Tibial nerve (tissue), 4 donors: ENCODE results near the gene IL36A. TPM values are rescaled to one million over a fixed set of nuclear protein-coding genes. Genes with fewer than 3 reads are reported as not detected.

Experiments used
- DNase-seq, 2 donors: peaks; one replicate each; pipeline ENCODE4 v3.0.0-alpha.2; 2019; ENCODE audit warnings: low spot score in 2 of 2
- H3K27ac ChIP-seq, 4 donors: fragments of 200-600 bp; sonication (generic) in 3 of 4; one replicate each; pipeline ENCODE4 v1.5.1; 2017 to 2019; ENCODE audit warnings: mild to moderate bottlenecking in 1 of 4
- H3K27me3 ChIP-seq, 2 donors: fragments of 200-600 bp; sonication (generic) in 1 of 2; one replicate each; pipeline versions ENCODE4 v1.5.1 to v1.6.0; 2017 to 2019
- H3K36me3 ChIP-seq, 3 donors: fragments of 200-600 bp; sonication (generic); one replicate each; pipeline ENCODE4 v1.5.1; 2018 to 2019
- H3K4me1 ChIP-seq, 4 donors: fragments of 200-600 bp; sonication (generic) in 3 of 4; one replicate each; pipeline ENCODE4 v1.5.1; 2017 to 2019
- H3K4me3 ChIP-seq, 4 donors: fragments of 200-600 bp; sonication (generic) in 3 of 4; one replicate each; pipeline ENCODE4 v1.5.1; 2017 to 2019; ENCODE audit warnings: mild to moderate bottlenecking in 1 of 4, moderate library complexity in 1 of 4
- H3K9me3 ChIP-seq, 4 donors: fragments of 200-600 bp; sonication (generic) in 3 of 4; one replicate each; pipeline ENCODE4 v1.5.1; 2017 to 2019
- CTCF ChIP-seq, 5 experiments: fragments of 200-600 bp in 3 of 5; fragments of 450-650 bp in 2 of 5; sonication (generic) in 3 of 5; IDR thresholded peaks; one replicate each; pipeline ENCODE4 v1.5.1; 2016 to 2019; ENCODE audit warnings: antibody characterized with exemption in 5 of 5, mild to moderate bottlenecking in 3 of 5, moderate library complexity in 2 of 5
- EP300 ChIP-seq, 2 donors: sonication (generic); formaldehyde crosslinking; IDR thresholded peaks; one replicate each; pipeline ENCODE4 v1.6.1; 2017; ENCODE audit warnings: antibody characterized with exemption in 2 of 2, mild to moderate bottlenecking in 1 of 2
- POLR2A ChIP-seq, 2 donors: fragments of 450-650 bp; IDR thresholded peaks; one replicate each; pipeline ENCODE4 v1.6.1; 2017; ENCODE audit warnings: antibody characterized with exemption in 2 of 2, mild to moderate bottlenecking in 2 of 2, moderate library complexity in 2 of 2
- WGBS, 2 donors: methylation state at CpG; one replicate each; pipeline ENCODE4 v1.1.5; 2018; 5-methylcytosine and 5-hydroxymethylcytosine counted together
- total RNA-seq, 4 donors: library from RNA; depleted of rRNA; stranded (reverse); fragments of >200 nt; gene quantifications; one replicate each; pipeline ENCODE4 v1.1.0, GENCODE V29; 2016

IL36A gene
- total RNA-seq, 4 donors from 2014 or later: not detected

GRCh38 chr2:113000436-113000835 lies 4.8 kb upstream of the IL36A start:
- H3K27ac ChIP-seq: no peak overlapping the region
- H3K36me3 ChIP-seq: no peaks in the 10 kb centered on the region
- H3K9me3 ChIP-seq: peaks cover 0 to 18% (median 0%) of the 10 kb centered on the region in 4 donors
- DNase-seq: no peak
- H3K4me1 ChIP-seq: no peaks in the 10 kb centered on the region
- TF ChIP-seq CTCF (IDR thresholded peaks at IDR 0.05) (no peak), POLR2A (IDR thresholded peaks at IDR 0.05) (no peak), EP300 (IDR thresholded peaks at IDR 0.05) (no peak)
- H3K4me3 ChIP-seq: no peak overlapping the region
- no peaks in the 10 kb centered on the region for H3K27me3 ChIP-seq
- WGBS, 2 donors: 76 to 81% methylated on average over 1 of the region's 1 CpG

GRCh38 chr2:113002677-113003076 lies 2.6 kb upstream of the IL36A start:
- H3K36me3 ChIP-seq: no peaks in the 10 kb centered on the region

GRCh38 chr2:113007250-113007649 lies 2.0 kb downstream of the IL36A start:
- TF ChIP-seq POLR2A (IDR thresholded peaks at IDR 0.05) (no peak), EP300 (IDR thresholded peaks at IDR 0.05) (no peak), CTCF (IDR thresholded peaks at IDR 0.05) (no peak)
- H3K27me3 ChIP-seq: no peaks in the 10 kb centered on the region
- H3K4me1 ChIP-seq: no peaks in the 10 kb centered on the region
- H3K4me3 ChIP-seq: no peak overlapping the region
- no peaks in the 10 kb centered on the region for H3K9me3 ChIP-seq
- no peaks in the 10 kb centered on the region for H3K36me3 ChIP-seq
- DNase-seq: no peak
- 91 to 94% methylated on average over 1 of the region's 1 CpG for WGBS, 2 donors
- H3K27ac ChIP-seq: no peak overlapping the region

More at GRCh38 chr2:113002677-113003076, 2.6 kb upstream of the IL36A start:
- WGBS, 2 donors: 68 to 76% methylated on average over 2 of the region's 2 CpGs
- Histone ChIP-seq H3K4me1 (no peaks in the 10 kb centered on the region), H3K4me3 (no peak overlapping the region), H3K27me3 (no peaks in the 10 kb centered on the region), H3K9me3 (peaks cover 0 to 18% (median 0%) of the 10 kb centered on the region in 4 donors), H3K27ac (no peak overlapping the region)
- DNase-seq: no peak
- TF ChIP-seq EP300 (IDR thresholded peaks at IDR 0.05) (no peak), POLR2A (IDR thresholded peaks at IDR 0.05) (no peak), CTCF (IDR thresholded peaks at IDR 0.05) (no peak)

- Histone ChIP-seq H3K27me3 (no peaks in the 10 kb centered on the region), H3K4me3 (no peak overlapping the region), H3K36me3 (no peaks in the 10 kb centered on the region), H3K27ac (no peak overlapping the region), H3K4me1 (no peaks in the 10 kb centered on the region), H3K9me3 (no peaks in the 10 kb centered on the region)
- DNase-seq: no peak
- TF ChIP-seq POLR2A (IDR thresholded peaks at IDR 0.05): no peak
- no peak for TF ChIP-seq CTCF (IDR thresholded peaks at IDR 0.05)
- WGBS, 2 donors: 62 to 66% methylated on average over 1 of the region's 1 CpG
Observed at GRCh38 chr2:113009622-113010021, 4.4 kb downstream of the IL36A start.

- 24 to 43% methylated on average over 2 of the region's 2 CpGs for WGBS, 2 donors
- DNase-seq: no peak
- TF ChIP-seq POLR2A (IDR thresholded peaks at IDR 0.05) (no peak), CTCF (IDR thresholded peaks at IDR 0.05) (no peak), EP300 (IDR thresholded peaks at IDR 0.05) (no peak)
Observed at GRCh38 chr2:113010088-113010487, 4.8 kb downstream of the IL36A start.

More at GRCh38 chr2:113010088-113010487, 4.8 kb downstream of the IL36A start:
- no peak overlapping the region for H3K27ac ChIP-seq
- H3K4me1 ChIP-seq: no peaks in the 10 kb centered on the region
- no peaks in the 10 kb centered on the region for H3K9me3 ChIP-seq
- no peaks in the 10 kb centered on the region for H3K27me3 ChIP-seq
- H3K36me3 ChIP-seq: no peaks in the 10 kb centered on the region
- no peak overlapping the region for H3K4me3 ChIP-seq
